ENCODE results near the gene INSR. TPM values are rescaled to one million over a fixed set of nuclear protein-coding genes. Genes with fewer than 3 reads are reported as not detected.

The INSR gene
- total RNA-seq, 2 experiments from 2014 or later = 0.90 to 1.3 TPM

- no peak overlapping the region for H3K27ac Mint-ChIP-seq
- H3K4me3 Mint-ChIP-seq = no peak overlapping the region
- H3K27me3 Mint-ChIP-seq = peaks cover 13% of the 10 kb centered on the region
- H3K36me3 Mint-ChIP-seq (ENCODE audit: low read depth) = no peaks in the 10 kb centered on the region
- H3K4me1 Mint-ChIP-seq = peaks cover 3% of the 10 kb centered on the region
- DNase-seq = no peak
- ChIA-PET POLR2A (no interaction called here), CTCF (interaction anchor here (0.7 kb wide), 1 partner anchor 18 kb away, joined by 4 read pairs; no protein-coding TSS in a partner anchor)
- H3K9me3 Mint-ChIP-seq = no peaks in the 10 kb centered on the region
Measured at GRCh38 chr19:7288977-7289376, 5.2 kb downstream of the INSR start.

GRCh38 chr19:7288131-7288530, 6.1 kb downstream of the INSR start:
- H3K4me1 Mint-ChIP-seq = peaks cover 3% of the 10 kb centered on the region
- ChIA-PET CTCF (no interaction called here), POLR2A (no interaction called here)
- no peak overlapping the region for H3K4me3 Mint-ChIP-seq
- DNase-seq = no peak
- H3K27ac Mint-ChIP-seq = no peak overlapping the region
- peaks cover 12% of the 10 kb centered on the region for H3K27me3 Mint-ChIP-seq
- no peaks in the 10 kb centered on the region for H3K9me3 Mint-ChIP-seq
- no peaks in the 10 kb centered on the region for H3K36me3 Mint-ChIP-seq (ENCODE audit: low read depth)

- ChIA-PET CTCF (no interaction called here), POLR2A (no interaction called here)
- Mint-ChIP-seq H3K4me1 (no peaks in the 10 kb centered on the region), H3K9me3 (no peaks in the 10 kb centered on the region), H3K36me3 (ENCODE audit: low read depth) (no peaks in the 10 kb centered on the region), H3K27ac (no peak overlapping the region), H3K27me3 (peaks cover 8% of the 10 kb centered on the region), H3K4me3 (no peak overlapping the region)
- no peak for DNase-seq
Measured at GRCh38 chr19:7287722-7288121, 6.5 kb downstream of the INSR start.

- H3K9me3 Mint-ChIP-seq = no peaks in the 10 kb centered on the region
- no peak overlapping the region for H3K27ac Mint-ChIP-seq
- no peaks in the 10 kb centered on the region for H3K36me3 Mint-ChIP-seq (ENCODE audit: low read depth)
- no peaks in the 10 kb centered on the region for H3K27me3 Mint-ChIP-seq
- CTCF ChIA-PET = interaction anchor here (0.5 kb wide), 1 partner anchor 573 kb away, joined by 4 read pairs; no protein-coding TSS in a partner anchor
- H3K4me1 Mint-ChIP-seq = no peaks in the 10 kb centered on the region
- POLR2A ChIA-PET = no interaction called here
- DNase-seq = no peak
- H3K4me3 Mint-ChIP-seq = no peak overlapping the region
Measured at GRCh38 chr19:7280940-7281666, 13.1 kb downstream of the INSR start.

- no peaks in the 10 kb centered on the region for H3K27me3 Mint-ChIP-seq
- no peaks in the 10 kb centered on the region for H3K36me3 Mint-ChIP-seq (ENCODE audit: low read depth)
- no peak overlapping the region for H3K27ac Mint-ChIP-seq
- H3K4me1 Mint-ChIP-seq = no peaks in the 10 kb centered on the region
- ChIA-PET POLR2A (no interaction called here), CTCF (no interaction called here)
- no peak for DNase-seq
- H3K9me3 Mint-ChIP-seq = no peaks in the 10 kb centered on the region
- H3K4me3 Mint-ChIP-seq = no peak overlapping the region
Measured at GRCh38 chr19:7272856-7273578, 21.2 kb downstream of the INSR start.

GRCh38 chr19:7268705-7269098, 25.5 kb downstream of the INSR start:
- H3K36me3 Mint-ChIP-seq (ENCODE audit: low read depth) = no peaks in the 10 kb centered on the region
- ChIA-PET POLR2A (no interaction called here), CTCF (no interaction called here)
- H3K4me1 Mint-ChIP-seq = no peaks in the 10 kb centered on the region
- H3K27ac Mint-ChIP-seq = no peak overlapping the region
- DNase-seq = no peak
- H3K27me3 Mint-ChIP-seq = no peaks in the 10 kb centered on the region
- no peaks in the 10 kb centered on the region for H3K9me3 Mint-ChIP-seq
- no peak overlapping the region for H3K4me3 Mint-ChIP-seq

GRCh38 chr19:7267792-7268704, 26.2 kb downstream of the INSR start:
- H3K4me3 Mint-ChIP-seq = no peak overlapping the region
- H3K9me3 Mint-ChIP-seq = no peaks in the 10 kb centered on the region
- no peaks in the 10 kb centered on the region for H3K4me1 Mint-ChIP-seq
- no peaks in the 10 kb centered on the region for H3K27me3 Mint-ChIP-seq
- no peak overlapping the region for H3K27ac Mint-ChIP-seq
- CTCF ChIA-PET = no interaction called here
- H3K36me3 Mint-ChIP-seq (ENCODE audit: low read depth) = no peaks in the 10 kb centered on the region
- POLR2A ChIA-PET = no interaction called here
- DNase-seq = no peak

GRCh38 chr19:7266832-7267231, 27.4 kb downstream of the INSR start:
- H3K27me3 Mint-ChIP-seq = no peaks in the 10 kb centered on the region
- H3K9me3 Mint-ChIP-seq = no peaks in the 10 kb centered on the region
- POLR2A ChIA-PET = no interaction called here
- H3K4me1 Mint-ChIP-seq = no peaks in the 10 kb centered on the region
- H3K36me3 Mint-ChIP-seq (ENCODE audit: low read depth) = no peaks in the 10 kb centered on the region
- no peak for DNase-seq
- CTCF ChIA-PET = interaction anchor here (0.7 kb wide), 1 partner anchor 963 kb away, joined by 5 read pairs; no protein-coding TSS in a partner anchor
- no peak overlapping the region for H3K27ac Mint-ChIP-seq
- H3K4me3 Mint-ChIP-seq = no peak overlapping the region

- ChIA-PET CTCF (interaction anchor here (0.7 kb wide), 3 partner anchors 30 to 964 kb away, joined by 3 to 5 read pairs (median 3); no protein-coding TSS in a partner anchor), POLR2A (no interaction called here)
- Mint-ChIP-seq H3K27ac (no peak overlapping the region), H3K27me3 (no peaks in the 10 kb centered on the region), H3K4me3 (no peak overlapping the region), H3K36me3 (ENCODE audit: low read depth) (no peaks in the 10 kb centered on the region), H3K4me1 (no peaks in the 10 kb centered on the region), H3K9me3 (no peaks in the 10 kb centered on the region)
- DNase-seq = no peak
Measured at GRCh38 chr19:7265963-7266362, 28.3 kb downstream of the INSR start.

GRCh38 chr19:7264858-7265257, 29.4 kb downstream of the INSR start:
- CTCF ChIA-PET = interaction anchor here (1.6 kb wide), 1 partner anchor 62 kb away, joined by 3 read pairs; no protein-coding TSS in a partner anchor
- POLR2A ChIA-PET = interaction anchor here (0.6 kb wide), 1 partner anchor 119 kb away, joined by 3 read pairs; no protein-coding TSS in a partner anchor
- H3K36me3 Mint-ChIP-seq (ENCODE audit: low read depth) = no peaks in the 10 kb centered on the region
- no peaks in the 10 kb centered on the region for H3K27me3 Mint-ChIP-seq
- no peak for DNase-seq
- no peaks in the 10 kb centered on the region for H3K9me3 Mint-ChIP-seq
- H3K4me3 Mint-ChIP-seq = no peak overlapping the region
- no peak overlapping the region for H3K27ac Mint-ChIP-seq
- H3K4me1 Mint-ChIP-seq = no peaks in the 10 kb centered on the region

GRCh38 chr19:7263521-7263920, 30.7 kb downstream of the INSR start:
- H3K27me3 Mint-ChIP-seq = no peaks in the 10 kb centered on the region
- H3K4me1 Mint-ChIP-seq = no peaks in the 10 kb centered on the region
- H3K27ac Mint-ChIP-seq = no peak overlapping the region
- no peak overlapping the region for H3K4me3 Mint-ChIP-seq
- no peak for DNase-seq
- no peaks in the 10 kb centered on the region for H3K36me3 Mint-ChIP-seq (ENCODE audit: low read depth)
- POLR2A ChIA-PET = no interaction called here
- H3K9me3 Mint-ChIP-seq = no peaks in the 10 kb centered on the region
- CTCF ChIA-PET = interaction anchor here (1.6 kb wide), 1 partner anchor 63 kb away, joined by 3 read pairs; no protein-coding TSS in a partner anchor

- no peaks in the 10 kb centered on the region for H3K36me3 Mint-ChIP-seq (ENCODE audit: low read depth)
Measured at GRCh38 chr19:7263066-7263465, 31.1 kb downstream of the INSR start.

GRCh38 chr19:7262470-7262869, 31.7 kb downstream of the INSR start:
- CTCF ChIA-PET = no interaction called here
- H3K9me3 Mint-ChIP-seq = no peaks in the 10 kb centered on the region

More at GRCh38 chr19:7263066-7263465, 31.1 kb downstream of the INSR start:
- no peak overlapping the region for H3K27ac Mint-ChIP-seq
- H3K9me3 Mint-ChIP-seq = no peaks in the 10 kb centered on the region
- no peak for DNase-seq
- no peaks in the 10 kb centered on the region for H3K27me3 Mint-ChIP-seq
- H3K4me3 Mint-ChIP-seq = no peak overlapping the region
- ChIA-PET POLR2A (no interaction called here), CTCF (no interaction called here)
- no peaks in the 10 kb centered on the region for H3K4me1 Mint-ChIP-seq

More at GRCh38 chr19:7262470-7262869, 31.7 kb downstream of the INSR start:
- Mint-ChIP-seq H3K27ac (no peak overlapping the region), H3K36me3 (ENCODE audit: low read depth) (no peaks in the 10 kb centered on the region), H3K4me3 (no peak overlapping the region), H3K27me3 (no peaks in the 10 kb centered on the region), H3K4me1 (no peaks in the 10 kb centered on the region)
- POLR2A ChIA-PET = no interaction called here
- no peak for DNase-seq
